Measurements from ENCODE around the gene AMIGO1.
"Not testable (repeated sequence)": the region's sequence is repeated elsewhere in the genome, so short reads cannot be mapped to it uniquely, and the experiment has no call there.

The AMIGO1 gene

GRCh38 chr1:109478806-109479205, 30.7 kb downstream of the AMIGO1 start:
- H3K4me3 ChIP-seq (ENCODE audit: low read depth, low read length): no peak overlapping the region

DNA sequence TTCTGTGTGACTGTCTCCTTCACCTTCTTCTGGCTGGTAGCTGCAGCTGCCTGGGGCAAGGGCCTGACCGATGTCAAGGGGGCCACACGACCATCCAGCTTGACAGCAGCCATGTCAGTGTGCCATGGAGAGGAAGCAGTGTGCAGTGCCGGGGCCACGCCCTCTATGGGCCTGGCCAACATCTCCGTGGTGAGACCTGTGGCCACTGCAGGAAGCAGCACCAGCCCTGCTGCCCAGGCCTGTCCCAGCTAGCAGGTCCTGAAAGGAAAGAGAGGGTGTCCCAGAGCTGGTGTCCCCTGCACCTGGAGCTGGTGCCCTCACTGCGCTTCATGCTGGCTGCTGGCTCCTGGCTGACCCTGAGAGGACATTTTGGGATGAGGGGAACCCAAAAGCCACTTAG, 31.7 kb downstream of the AMIGO1 start:
- TF ChIP-seq, protein P1, sequence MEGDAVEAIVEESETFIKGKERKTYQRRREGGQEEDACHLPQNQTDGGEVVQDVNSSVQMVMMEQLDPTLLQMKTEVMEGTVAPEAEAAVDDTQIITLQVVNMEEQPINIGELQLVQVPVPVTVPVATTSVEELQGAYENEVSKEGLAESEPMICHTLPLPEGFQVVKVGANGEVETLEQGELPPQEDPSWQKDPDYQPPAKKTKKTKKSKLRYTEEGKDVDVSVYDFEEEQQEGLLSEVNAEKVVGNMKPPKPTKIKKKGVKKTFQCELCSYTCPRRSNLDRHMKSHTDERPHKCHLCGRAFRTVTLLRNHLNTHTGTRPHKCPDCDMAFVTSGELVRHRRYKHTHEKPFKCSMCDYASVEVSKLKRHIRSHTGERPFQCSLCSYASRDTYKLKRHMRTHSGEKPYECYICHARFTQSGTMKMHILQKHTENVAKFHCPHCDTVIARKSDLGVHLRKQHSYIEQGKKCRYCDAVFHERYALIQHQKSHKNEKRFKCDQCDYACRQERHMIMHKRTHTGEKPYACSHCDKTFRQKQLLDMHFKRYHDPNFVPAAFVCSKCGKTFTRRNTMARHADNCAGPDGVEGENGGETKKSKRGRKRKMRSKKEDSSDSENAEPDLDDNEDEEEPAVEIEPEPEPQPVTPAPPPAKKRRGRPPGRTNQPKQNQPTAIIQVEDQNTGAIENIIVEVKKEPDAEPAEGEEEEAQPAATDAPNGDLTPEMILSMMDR (IDR thresholded peaks at IDR 0.05; ENCODE audit: borderline replicate concordance, insufficient read depth, low read depth, low read length): no peak
- no peak overlapping the region for H3K4me3 ChIP-seq (ENCODE audit: low read depth, low read length)

More at GRCh38 chr1:109478806-109479205, 30.7 kb downstream of the AMIGO1 start:
- TF ChIP-seq, protein P1 (IDR thresholded peaks at IDR 0.05; ENCODE audit: borderline replicate concordance, insufficient read depth, low read depth, low read length): no peak

GRCh38 chr1:109476825-109477224, 32.7 kb downstream of the AMIGO1 start:
- H3K4me3 ChIP-seq (ENCODE audit: low read depth, low read length): no peak overlapping the region
- TF ChIP-seq, protein P1 (IDR thresholded peaks at IDR 0.05; ENCODE audit: borderline replicate concordance, insufficient read depth, low read depth, low read length): no peak

GRCh38 chr1:109475261-109475660, 34.3 kb downstream of the AMIGO1 start:
- TF ChIP-seq, protein P1 (IDR thresholded peaks at IDR 0.05; ENCODE audit: borderline replicate concordance, insufficient read depth, low read depth, low read length): no peak
- no peak overlapping the region for H3K4me3 ChIP-seq (ENCODE audit: low read depth, low read length)

DNA sequence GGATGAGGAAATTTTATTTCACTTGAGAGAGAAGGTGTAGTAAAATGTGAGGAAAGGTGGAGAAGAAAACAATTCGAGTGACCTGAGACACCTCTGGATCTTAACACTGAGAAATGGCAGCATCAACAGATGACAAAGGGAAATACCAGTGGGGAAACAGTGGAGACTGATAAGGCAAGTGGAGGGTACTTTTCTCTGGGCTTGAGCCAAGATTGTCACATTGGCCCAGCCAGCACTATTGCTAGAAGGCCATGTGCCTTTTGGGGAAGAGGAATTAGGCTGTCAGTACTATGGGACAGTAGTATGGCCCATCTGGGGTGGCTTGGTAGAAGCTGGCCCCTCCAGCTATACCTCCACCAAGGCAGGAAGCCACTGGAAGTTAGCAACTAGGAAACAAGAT, 34.8 kb downstream of the AMIGO1 start:
- H3K4me3 ChIP-seq (ENCODE audit: low read depth, low read length): no peak overlapping the region
- TF ChIP-seq, protein P1 (IDR thresholded peaks at IDR 0.05; ENCODE audit: borderline replicate concordance, insufficient read depth, low read depth, low read length): no peak

DNA sequence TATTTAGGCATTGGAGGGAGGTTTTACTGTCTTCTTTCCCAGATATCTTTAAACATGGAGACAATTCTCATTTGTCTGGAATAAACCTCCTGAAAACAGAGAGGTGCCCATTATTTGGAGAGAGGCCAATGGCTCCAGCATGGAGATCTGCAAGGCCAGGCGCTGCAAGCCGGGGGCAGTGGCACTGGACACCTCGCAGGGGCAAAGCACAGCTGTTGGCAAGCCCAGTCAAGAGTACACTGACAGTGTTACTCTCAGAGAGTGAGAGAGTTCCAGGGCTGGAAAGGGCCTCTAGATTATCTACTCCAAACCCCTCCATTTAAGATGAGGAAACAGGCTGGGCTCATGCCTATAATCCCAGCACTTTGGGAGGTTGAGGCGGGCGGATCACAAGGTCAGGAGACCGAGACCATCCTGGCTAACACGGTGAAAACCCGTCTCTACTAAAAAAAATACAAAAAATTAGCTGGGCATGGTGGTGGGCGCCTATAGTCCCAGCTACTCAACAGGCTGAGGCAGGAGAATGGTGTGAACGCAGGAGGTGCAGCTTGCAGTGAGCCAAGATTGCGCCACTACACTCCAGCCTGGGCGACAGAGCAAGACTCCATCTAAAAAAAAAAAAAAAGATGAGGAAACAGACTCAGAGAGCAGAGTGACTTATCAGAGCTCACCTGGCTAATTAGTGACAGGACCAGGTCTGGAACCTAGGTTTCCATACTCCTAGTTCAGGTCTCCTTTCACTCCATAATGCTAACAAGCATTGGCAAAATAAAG, 36.1 kb downstream of the AMIGO1 start:
- not testable (repeated sequence) for H3K4me3 ChIP-seq (ENCODE audit: low read depth, low read length)

GRCh38 chr1:109472779-109473178, 36.7 kb downstream of the AMIGO1 start:
- TF ChIP-seq, protein P1 (IDR thresholded peaks at IDR 0.05; ENCODE audit: borderline replicate concordance, insufficient read depth, low read depth, low read length): no peak
- no peak overlapping the region for H3K4me3 ChIP-seq (ENCODE audit: low read depth, low read length)

All from GM12875 (cell line).